DMS 273 treated with DMSO at 0.1 percent for 48 hours (cell line): ENCODE measurements around the gene SMIM21.

Experiments
- DNase-seq: peaks from one replicate; lab custom pipeline; 2025; lab: John Stamatoyannopoulos, UW

Gene SMIM21

GRCh38 chr18:75422341-75422910, 5.1 kb downstream of the SMIM21 start:
- DNase-seq: no peak

- DNase-seq: no peak
These were observed 5.8 kb downstream of the SMIM21 start for GRCh38 chr18:75421656-75422055.

- DNase-seq: no peak
These were observed 9.1 kb downstream of the SMIM21 start for GRCh38 chr18:75418293-75419005.

- DNase-seq: no peak
These were observed 16.9 kb downstream of the SMIM21 start for GRCh38 chr18:75410611-75411010.

- DNase-seq: no peak
These were observed 17.7 kb downstream of the SMIM21 start for GRCh38 chr18:75409806-75410205.

- no peak for DNase-seq
These were observed 18.7 kb downstream of the SMIM21 start for GRCh38 chr18:75408554-75409506.

- DNase-seq: no peak
These were observed 19.8 kb downstream of the SMIM21 start for GRCh38 chr18:75407468-75408437.

GRCh38 chr18:75406491-75407445, 20.7 kb downstream of the SMIM21 start:
- DNase-seq: no peak

GRCh38 chr18:75405351-75405750, 22.2 kb downstream of the SMIM21 start:
- no peak for DNase-seq

GRCh38 chr18:75400366-75400765, 27.1 kb downstream of the SMIM21 start:
- no peak for DNase-seq

GRCh38 chr18:75395137-75395536, 32.4 kb downstream of the SMIM21 start:
- no peak for DNase-seq

- DNase-seq: no peak
These were observed 33.8 kb downstream of the SMIM21 start for GRCh38 chr18:75393721-75394120.

- no peak for DNase-seq
These were observed 35.3 kb downstream of the SMIM21 start for GRCh38 chr18:75392226-75392578.

- DNase-seq: no peak
These were observed 36.0 kb downstream of the SMIM21 start for GRCh38 chr18:75391279-75392225.

- no peak for DNase-seq
These were observed 36.6 kb downstream of the SMIM21 start for GRCh38 chr18:75390854-75391253.

GRCh38 chr18:75384144-75384543, 43.4 kb downstream of the SMIM21 start:
- DNase-seq: no peak

- no peak for DNase-seq
These were observed 48.9 kb downstream of the SMIM21 start for GRCh38 chr18:75378376-75379315.

- no peak for DNase-seq
These were observed 49.6 kb downstream of the SMIM21 start for GRCh38 chr18:75377926-75378325.
